GM12878 (cell line): ENCODE results near the gene MCC.

Experiments
- CHD1 ChIP-seq: IDR thresholded peaks from 2 replicates; pipeline ENCODE4 v1.6.1; 2012; ENCODE audit warnings: low read depth, low read length, improper control_type of control experiment
- HDAC2 ChIP-seq: fragments of 200-600 bp; sonication (generic); IDR thresholded peaks from 2 replicates; pipeline ENCODE4 v1.6.1; 2017
- NR2F1 ChIP-seq: fragments of 450-650 bp; conservative IDR thresholded peaks from 2 replicates; pipeline ENCODE4 v1.6.1; 2017; ENCODE audit warnings: mild to moderate bottlenecking
- POLR2A ChIP-seq: IDR thresholded peaks from 2 replicates; pipeline ENCODE4 v1.6.1; 2011; ENCODE audit warnings: low read depth, mild to moderate bottlenecking, low read length
- POLR2AphosphoS5 ChIP-seq: IDR thresholded peaks from 2 replicates; pipeline ENCODE4 v1.6.1; 2011; ENCODE audit warnings: mild to moderate bottlenecking, low read length, inconsistent platforms
- RBBP5 ChIP-seq: fragments of 200-600 bp; sonication (generic); conservative IDR thresholded peaks from 2 replicates; pipeline ENCODE4 v1.6.1; 2016
- ZBED1 ChIP-seq: IDR thresholded peaks from 2 replicates; pipeline ENCODE4 v1.6.1; 2016; ENCODE audit warnings: borderline replicate concordance
- TF ChIP-seq, protein P1 (sequence below), 3 experiments: IDR thresholded peaks in 2 of 3; conservative IDR thresholded peaks in 1 of 3; 2 replicates each; pipeline ENCODE4 v1.5.1; 2011; ENCODE audit warnings: low read depth in 3 of 3, low read length in 3 of 3, mild to moderate bottlenecking in 3 of 3, control low read depth in 2 of 3, moderate library complexity in 2 of 3, inconsistent platforms in 1 of 3, mixed read lengths in 1 of 3; ENCODE audit not compliant: control insufficient read depth in 2 of 3, insufficient read depth in 1 of 3; ENCODE audit errors: extremely low read depth in 1 of 3
- TF ChIP-seq, protein P2 (sequence below): IDR thresholded peaks from 2 replicates; pipeline ENCODE4 v1.6.1; 2012; ENCODE audit warnings: low read depth, low read length, improper control_type of control experiment

DNA sequence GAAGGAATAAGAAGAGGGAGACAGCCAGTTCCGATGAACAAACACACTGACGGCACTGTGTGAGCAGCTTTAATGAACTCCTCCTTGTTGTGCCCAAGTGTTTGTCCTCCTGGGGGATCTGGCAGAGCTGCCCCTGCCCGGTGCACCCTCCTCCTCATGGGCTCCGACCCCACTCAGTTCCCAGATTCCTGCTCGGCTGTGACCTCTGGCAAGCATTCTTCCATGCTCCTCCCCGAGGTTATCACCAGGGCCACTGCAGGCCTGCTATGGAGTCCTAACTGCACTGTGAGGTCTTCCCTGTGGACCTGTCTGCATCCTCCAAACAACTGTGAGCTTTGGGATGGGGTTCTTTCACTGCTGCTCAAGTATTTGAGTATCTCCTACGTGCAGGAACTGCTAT is 369.5 kb downstream of the MCC start:
- TF ChIP-seq NR2F1 (no peak), POLR2AphosphoS5 (no peak), POLR2A (no peak), ZBED1 (no peak), RBBP5 (no peak), HDAC2 (no peak), CHD1 (no peak)
- TF ChIP-seq, protein P1, sequence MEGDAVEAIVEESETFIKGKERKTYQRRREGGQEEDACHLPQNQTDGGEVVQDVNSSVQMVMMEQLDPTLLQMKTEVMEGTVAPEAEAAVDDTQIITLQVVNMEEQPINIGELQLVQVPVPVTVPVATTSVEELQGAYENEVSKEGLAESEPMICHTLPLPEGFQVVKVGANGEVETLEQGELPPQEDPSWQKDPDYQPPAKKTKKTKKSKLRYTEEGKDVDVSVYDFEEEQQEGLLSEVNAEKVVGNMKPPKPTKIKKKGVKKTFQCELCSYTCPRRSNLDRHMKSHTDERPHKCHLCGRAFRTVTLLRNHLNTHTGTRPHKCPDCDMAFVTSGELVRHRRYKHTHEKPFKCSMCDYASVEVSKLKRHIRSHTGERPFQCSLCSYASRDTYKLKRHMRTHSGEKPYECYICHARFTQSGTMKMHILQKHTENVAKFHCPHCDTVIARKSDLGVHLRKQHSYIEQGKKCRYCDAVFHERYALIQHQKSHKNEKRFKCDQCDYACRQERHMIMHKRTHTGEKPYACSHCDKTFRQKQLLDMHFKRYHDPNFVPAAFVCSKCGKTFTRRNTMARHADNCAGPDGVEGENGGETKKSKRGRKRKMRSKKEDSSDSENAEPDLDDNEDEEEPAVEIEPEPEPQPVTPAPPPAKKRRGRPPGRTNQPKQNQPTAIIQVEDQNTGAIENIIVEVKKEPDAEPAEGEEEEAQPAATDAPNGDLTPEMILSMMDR (IDR thresholded peaks at IDR 0.05 in 2 of 3, conservative IDR thresholded peaks at IDR 0.05 in 1 of 3; ENCODE audit: control insufficient read depth in 2 of 3, extremely low read depth in 1 of 3, insufficient read depth in 1 of 3, low read depth in 3 of 3, low read length in 3 of 3) = no peak
- TF ChIP-seq, protein P2, sequence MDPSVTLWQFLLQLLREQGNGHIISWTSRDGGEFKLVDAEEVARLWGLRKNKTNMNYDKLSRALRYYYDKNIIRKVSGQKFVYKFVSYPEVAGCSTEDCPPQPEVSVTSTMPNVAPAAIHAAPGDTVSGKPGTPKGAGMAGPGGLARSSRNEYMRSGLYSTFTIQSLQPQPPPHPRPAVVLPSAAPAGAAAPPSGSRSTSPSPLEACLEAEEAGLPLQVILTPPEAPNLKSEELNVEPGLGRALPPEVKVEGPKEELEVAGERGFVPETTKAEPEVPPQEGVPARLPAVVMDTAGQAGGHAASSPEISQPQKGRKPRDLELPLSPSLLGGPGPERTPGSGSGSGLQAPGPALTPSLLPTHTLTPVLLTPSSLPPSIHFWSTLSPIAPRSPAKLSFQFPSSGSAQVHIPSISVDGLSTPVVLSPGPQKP = no peak
